ENCODE measurements around the gene RRBP1. TPM values are rescaled to one million over a fixed set of nuclear protein-coding genes. Genes with fewer than 3 reads are reported as not detected.

The RRBP1 gene
- total and polyA plus RNA-seq, 9 donors, result 29.2 to 159 (median 83.8) TPM

DNA sequence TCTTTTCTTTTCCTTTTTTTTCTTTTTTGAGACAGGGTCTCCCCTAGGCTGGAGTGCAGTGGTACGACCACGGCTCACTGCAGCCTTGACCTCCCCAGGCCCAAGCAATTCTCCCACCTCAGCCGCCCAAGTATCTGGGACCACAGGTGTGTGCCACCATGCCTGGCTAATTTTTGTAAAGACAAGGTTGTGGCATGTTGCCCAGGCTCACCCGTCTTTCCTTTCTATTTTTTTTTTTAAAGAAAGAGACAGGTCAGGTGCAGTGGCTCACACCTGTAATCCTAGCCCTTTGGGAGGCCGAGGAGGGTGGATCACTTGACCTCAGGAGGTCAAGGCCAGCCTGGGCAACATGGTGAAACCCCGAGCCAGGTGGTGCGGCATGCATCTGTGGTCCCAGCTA, 34.3 kb upstream of the RRBP1 start:
- Histone ChIP-seq H3K36me3 (no peaks in the 10 kb centered on the region), H3K27ac (no peak overlapping the region), H3K27me3 (no peaks in the 10 kb centered on the region), H3K4me1 (ENCODE audit: insufficient read depth) (no peaks in the 10 kb centered on the region), H3K9me3 (no peaks in the 10 kb centered on the region), H3K4me3 (no peak overlapping the region)
- WGBS, 3 donors, result 65 to 79% (median 76%) methylated on average over 7 of the region's 7 CpGs
- no peak for DNase-seq
- TF ChIP-seq CTCF (IDR thresholded peaks at IDR 0.05) (no peak), POLR2A (IDR thresholded peaks at IDR 0.05) (no peak), EP300 (IDR thresholded peaks at IDR 0.05) (no peak)
- intact Hi-C loops (cut with DNase I), result no loop called here

DNA sequence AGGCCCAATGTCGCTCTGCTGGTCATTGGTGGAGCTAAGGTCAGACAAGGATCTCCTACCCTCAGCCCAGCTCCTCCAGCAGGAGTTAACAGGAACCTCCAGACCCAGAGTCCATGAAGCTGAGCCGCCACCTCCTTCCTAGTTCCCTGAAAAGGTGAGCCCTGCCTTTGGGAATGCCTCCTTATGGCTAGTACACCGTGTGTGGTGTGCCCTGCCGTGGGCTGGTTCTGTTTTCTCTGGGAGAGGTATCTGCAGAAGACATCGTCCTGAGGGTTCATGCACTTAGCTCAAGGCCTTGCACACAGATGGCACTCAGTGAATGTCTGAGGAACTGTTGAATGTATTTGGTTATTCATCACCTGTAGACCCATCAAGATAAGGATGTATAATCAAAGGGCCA, 33.0 kb upstream of the RRBP1 start:
- Histone ChIP-seq H3K4me3 (no peak overlapping the region), H3K9me3 (no peaks in the 10 kb centered on the region), H3K27ac (no peak overlapping the region), H3K27me3 (no peaks in the 10 kb centered on the region), H3K4me1 (ENCODE audit: insufficient read depth) (peaks cover 7% of the 10 kb centered on the region), H3K36me3 (no peaks in the 10 kb centered on the region)
- TF ChIP-seq CTCF (IDR thresholded peaks at IDR 0.05) (no peak), EP300 (IDR thresholded peaks at IDR 0.05) (no peak), POLR2A (IDR thresholded peaks at IDR 0.05) (no peak)
- DNase-seq, result no peak
- intact Hi-C loops (cut with DNase I), result no loop called here
- WGBS, 3 donors, result 89 to 91% (median 90%) methylated on average over 5 of the region's 5 CpGs

DNA sequence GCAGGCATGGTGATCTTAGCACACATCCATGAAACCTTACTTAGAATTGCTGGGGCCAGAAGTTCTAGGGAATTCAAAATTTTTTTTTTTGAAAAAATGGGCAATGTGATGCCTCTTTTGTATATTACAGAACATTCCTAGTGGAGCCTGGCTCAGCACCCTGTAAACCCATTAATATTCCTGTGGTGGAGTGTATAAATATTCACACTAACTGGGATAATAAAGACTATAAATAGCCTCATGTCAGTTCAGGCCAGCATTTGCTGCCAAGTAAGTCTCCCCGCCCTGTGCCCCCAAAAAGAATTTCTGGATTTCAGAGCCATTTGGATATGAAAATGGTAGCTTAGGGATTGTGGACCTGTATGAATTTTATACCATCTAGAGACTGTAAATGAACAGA, 32.6 kb upstream of the RRBP1 start:
- Histone ChIP-seq H3K9me3 (no peaks in the 10 kb centered on the region), H3K27me3 (no peaks in the 10 kb centered on the region), H3K4me1 (ENCODE audit: insufficient read depth) (peaks cover 7% of the 10 kb centered on the region), H3K36me3 (no peaks in the 10 kb centered on the region), H3K4me3 (no peak overlapping the region), H3K27ac (no peak overlapping the region)
- WGBS, 3 donors, result 38 to 54% (median 41%) methylated on average over 1 of the region's 1 CpG
- TF ChIP-seq EP300 (IDR thresholded peaks at IDR 0.05), result no peak
- no peak for TF ChIP-seq POLR2A (IDR thresholded peaks at IDR 0.05)
- TF ChIP-seq CTCF (IDR thresholded peaks at IDR 0.05), result no peak
- DNase-seq, result no peak
- intact Hi-C loops (cut with DNase I), result no loop called here

DNA sequence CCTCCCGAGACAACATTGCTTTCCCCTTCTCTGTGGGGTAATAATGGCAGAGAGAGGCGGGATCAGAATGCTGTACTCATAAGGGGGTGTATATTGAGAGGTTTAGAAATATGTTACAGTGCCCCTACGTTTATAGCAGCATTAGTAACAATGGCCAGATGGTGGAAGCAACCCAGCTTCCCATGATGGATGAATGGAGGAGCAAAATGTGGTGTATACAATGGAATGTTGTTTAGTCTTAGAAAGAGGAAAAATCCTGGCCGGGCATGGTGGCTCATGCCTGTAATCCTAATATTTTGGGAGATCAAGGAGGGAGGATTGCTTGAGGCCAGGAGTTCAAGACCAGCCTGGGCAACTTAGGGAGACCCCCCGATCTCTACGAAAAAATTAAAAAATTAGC, 30.7 kb upstream of the RRBP1 start:
- 43 to 65% (median 49%) methylated on average over 6 of the region's 6 CpGs for WGBS, 3 donors
- intact Hi-C loops (cut with DNase I), result no loop called here
- no peak for DNase-seq
- TF ChIP-seq POLR2A (IDR thresholded peaks at IDR 0.05) (no peak), CTCF (IDR thresholded peaks at IDR 0.05) (no peak), EP300 (IDR thresholded peaks at IDR 0.05) (no peak)
- H3K27me3 ChIP-seq, result no peaks in the 10 kb centered on the region
- no peak overlapping the region for H3K27ac ChIP-seq
- no peaks in the 10 kb centered on the region for H3K9me3 ChIP-seq
- peaks cover 7% of the 10 kb centered on the region for H3K4me1 ChIP-seq (ENCODE audit: insufficient read depth)
- no peaks in the 10 kb centered on the region for H3K36me3 ChIP-seq
- H3K4me3 ChIP-seq, result no peak overlapping the region

DNA sequence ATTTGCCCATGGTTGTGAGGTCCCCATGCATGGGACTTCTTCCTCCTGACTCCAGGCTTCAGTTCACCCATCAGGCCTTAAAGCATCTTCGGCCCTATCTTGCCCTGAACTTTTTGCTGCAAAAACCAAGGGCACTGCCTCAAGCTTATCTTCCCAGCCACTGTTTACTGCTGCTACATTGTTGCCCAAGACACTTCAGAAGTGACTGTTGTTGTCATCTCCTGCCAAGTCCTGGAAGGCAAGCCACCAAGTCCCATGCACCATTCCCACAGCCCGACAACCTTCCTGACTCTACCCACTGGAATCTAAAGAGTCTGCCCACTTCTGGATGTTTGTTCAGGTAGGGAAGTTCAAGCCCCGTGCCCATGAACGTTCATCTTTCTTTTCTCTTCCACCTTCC, 30.2 kb upstream of the RRBP1 start:
- no peak overlapping the region for H3K4me3 ChIP-seq
- WGBS, 3 donors, result 88 to 93% (median 93%) methylated on average over 4 of the region's 4 CpGs
- no peaks in the 10 kb centered on the region for H3K36me3 ChIP-seq
- no peaks in the 10 kb centered on the region for H3K9me3 ChIP-seq
- H3K4me1 ChIP-seq (ENCODE audit: insufficient read depth), result peaks cover 7% of the 10 kb centered on the region
- TF ChIP-seq EP300 (IDR thresholded peaks at IDR 0.05), result no peak
- TF ChIP-seq POLR2A (IDR thresholded peaks at IDR 0.05), result no peak
- TF ChIP-seq CTCF (IDR thresholded peaks at IDR 0.05), result no peak
- DNase-seq, result no peak
- intact Hi-C loops (cut with DNase I), result no loop called here
- H3K27ac ChIP-seq, result no peak overlapping the region
- H3K27me3 ChIP-seq, result no peaks in the 10 kb centered on the region
